GM12878 (cell line): ENCODE measurements around the gene M1AP. TPM values are rescaled to one million over a fixed set of nuclear protein-coding genes. Genes with fewer than 3 reads are reported as not detected.

ENCODE experiments used
- ATAC-seq: fragments of 200-7000 bp; cut with Tn5 transposase; 3 replicates; pipeline ENCODE4 v1.9.1; 2020; ENCODE audit warnings: mild to moderate bottlenecking, moderate library complexity
- BruUV-seq: library from RNA; stranded (reverse); fragments of 400-500 nt; replicated peaks from 2 replicates; lab custom pipeline; 2021; lab: Mats Ljungman, UMichigan
- CTCF ChIA-PET: fragments of 300-600 bp; sonication (Branson Sonifier 250); formaldehyde crosslinking; extraction: SDS; loops from one replicate; lab custom pipeline; 2021; ENCODE audit warnings: inconsistent platforms; lab: Yijun Ruan, JAX
- POLR2A ChIA-PET: fragments of 350-600 bp; formaldehyde crosslinking; extraction: SDS; loops from one replicate; lab custom pipeline; 2021; ENCODE audit warnings: inconsistent platforms; lab: Charles Lee
- RAD21 ChIA-PET: fragments of 300-600 bp; sonication (Branson Sonifier 250); formaldehyde crosslinking; loops from one replicate; lab custom pipeline; 2023; ENCODE audit warnings: antibody characterized with exemption; ENCODE audit not compliant: unreplicated experiment; lab: Charles Lee
- SMC1A ChIA-PET: fragments of 300-600 bp; sonication (Branson Sonifier 250); formaldehyde crosslinking; loops from one replicate; lab custom pipeline; 2023; ENCODE audit not compliant: unreplicated experiment, uncharacterized antibody; lab: Charles Lee
- DNase-seq: peaks from one replicate; pipeline ENCODE4 v3.0.0-alpha.2; 2011; ENCODE audit warnings: low read depth, low spot score
- FAIRE-seq: peaks from 3 replicates; lab custom pipeline; 2011; peaks lifted over from hg19 to GRCh38; lab: Jason Lieb, UNC
- H2AFZ ChIP-seq: 2 replicates; pipeline ENCODE4 v1.6.0; 2011; ENCODE audit warnings: low read depth, low read length, control low read depth; ENCODE audit not compliant: control insufficient read depth
- H3K27ac ChIP-seq: 2 replicates; pipeline ENCODE4 v1.5.1; 2011; ENCODE audit warnings: control low read depth; ENCODE audit not compliant: control insufficient read depth, insufficient read depth
- H3K27me3 ChIP-seq, 2 experiments: replicated peaks in 1 of 2; 2 replicates each; pipeline versions ENCODE4 v1.6.0 to v1.6.1; 2011; ENCODE audit warnings: low read length in 1 of 2; ENCODE audit not compliant: control insufficient read depth in 2 of 2, insufficient read depth in 2 of 2
- H3K36me3 ChIP-seq, 2 experiments: 2 replicates each; pipeline ENCODE4 v1.5.1; 2011; ENCODE audit warnings: low read length in 1 of 2; ENCODE audit not compliant: control insufficient read depth in 2 of 2, insufficient read depth in 2 of 2
- H3K4me1 ChIP-seq: 2 replicates; pipeline ENCODE4 v1.6.1; 2011; ENCODE audit warnings: mild to moderate bottlenecking, low read length, moderate library complexity, mixed read lengths; ENCODE audit not compliant: control insufficient read depth, insufficient read depth
- H3K4me2 ChIP-seq: 2 replicates; pipeline ENCODE4 v1.6.0; 2011; ENCODE audit warnings: control low read depth; ENCODE audit not compliant: control insufficient read depth, insufficient read depth
- H3K4me3 ChIP-seq: fragments of 200-600 bp; sonication (generic); 2 replicates; pipeline ENCODE4 v1.5.1; 2016
- H3K79me2 ChIP-seq: 2 replicates; pipeline ENCODE4 v1.6.0; 2011; ENCODE audit warnings: low read length; ENCODE audit not compliant: control insufficient read depth, insufficient read depth
- H3K9ac ChIP-seq: 2 replicates; pipeline ENCODE4 v1.8.0; 2011; ENCODE audit warnings: low read length, control low read depth, mixed read lengths; ENCODE audit not compliant: control insufficient read depth, insufficient read depth
- H3K9me3 ChIP-seq: replicated peaks from 3 replicates; pipeline ENCODE4 v1.5.1; 2011; ENCODE audit warnings: mild to moderate bottlenecking, low read length; ENCODE audit not compliant: control insufficient read depth, insufficient read depth
- H4K20me1 ChIP-seq: 2 replicates; pipeline ENCODE4 v1.6.0; 2011; ENCODE audit not compliant: control insufficient read depth, insufficient read depth
- CUX1 ChIP-seq: IDR thresholded peaks from 2 replicates; pipeline ENCODE4 v1.6.1; 2012; ENCODE audit warnings: improper control_type of control experiment, low read depth, low read length; ENCODE audit not compliant: insufficient replicate concordance
- IKZF1 ChIP-seq: fragments of 450-650 bp; conservative IDR thresholded peaks from 2 replicates; pipeline ENCODE4 v1.6.1; 2017; ENCODE audit warnings: antibody characterized with exemption, mild to moderate bottlenecking
- MEF2B ChIP-seq: fragments of 450-650 bp; IDR thresholded peaks from 2 replicates; pipeline ENCODE4 v1.6.1; 2018; ENCODE audit warnings: mild to moderate bottlenecking, moderate library complexity; ENCODE audit not compliant: partially characterized antibody, poor library complexity, severe bottlenecking
- NR2F1 ChIP-seq: fragments of 450-650 bp; conservative IDR thresholded peaks from 2 replicates; pipeline ENCODE4 v1.6.1; 2017; ENCODE audit warnings: mild to moderate bottlenecking
- SIN3A ChIP-seq: IDR thresholded peaks from 2 replicates; pipeline ENCODE4 v1.6.1; 2012; ENCODE audit warnings: low read depth, low read length, improper control_type of control experiment
- SP1 ChIP-seq: IDR thresholded peaks from one replicate; pipeline ENCODE4 v1.6.1; 2011; ENCODE audit warnings: low read depth, low read length
- TARDBP ChIP-seq: IDR thresholded peaks from 2 replicates; pipeline ENCODE4 v1.6.1; 2016; ENCODE audit warnings: borderline replicate concordance
- TBL1XR1 ChIP-seq: IDR thresholded peaks from 2 replicates; pipeline ENCODE4 v1.6.1; 2012; ENCODE audit warnings: low read depth, low read length, improper control_type of control experiment
- USF2 ChIP-seq: IDR thresholded peaks from 2 replicates; pipeline ENCODE4 v1.6.1; 2011; ENCODE audit warnings: low read depth, low read length, improper control_type of control experiment, borderline replicate concordance
- WGBS: methylation state at CpG from one replicate; pipeline ENCODE4 v1.1.6; 2016; ENCODE audit warnings: low lambda C conversion rate; ENCODE audit not compliant: insufficient replicate concordance, insufficient coverage; ENCODE audit errors: missing lambda C conversion rate; 5-methylcytosine and 5-hydroxymethylcytosine counted together
- in situ Hi-C: fragments of 300-500 bp; cut with MboI; formaldehyde crosslinking; loops from 9 replicates; pipeline ENCODE4 v1.14.3; 2018; ENCODE audit warnings: mixed read lengths
- intact Hi-C: fragments of 100-400 bp; cut with micrococcal nuclease; formaldehyde crosslinking; loops from one replicate; pipeline ENCODE4 v1.14.2; 2022; ENCODE audit not compliant: unreplicated experiment
- polyA plus RNA-seq, 11 experiments: library from polyadenylated mRNA; depleted of rRNA in 4 of 11; unstranded in 6 of 11; stranded (reverse) in 5 of 11; fragments of >200 nt; fragmentation: Nextera tagmentation in 4 of 11; fragmentation: Illumina TruSeq in 1 of 11; extraction: Ambion mirVana in 4 of 11; extraction: Trizol in 1 of 11; gene quantifications; 1 replicate in 1 of 11; 2 replicates in 10 of 11; pipeline versions ENCODE4 v1.2.1 to v1.2.3, GENCODE V29; 2011 to 2016; ENCODE audit warnings: inconsistent platforms in 2 of 11, missing spikeins in 2 of 11, low read depth in 1 of 11
- total RNA-seq, 4 experiments: library from RNA; depleted of rRNA in 3 of 4; stranded (reverse); fragments of >200 nt in 3 of 4; fragmentation: Illumina TruSeq in 1 of 4; extraction: Trizol in 1 of 4; gene quantifications; 2 replicates each; pipeline versions ENCODE4 v1.2.1 to v1.2.3, GENCODE V29; 2013 to 2021

Gene M1AP
- total and polyA plus RNA-seq, 10 of the 15 experiments (the other 5 are each of a cell fraction or from before 2014, with no cell fraction given), result 0.04 to 0.32 (median 0.16) TPM; not detected in 4

- Histone ChIP-seq H3K79me2 (no peaks in the 10 kb centered on the region), H3K27ac (no peak overlapping the region), H3K27me3 (no peaks in the 10 kb centered on the region), H3K4me3 (no peak overlapping the region), H3K9me3 (no peaks in the 10 kb centered on the region), H3K4me2 (no peak overlapping the region), H3K36me3 (no peaks in the 10 kb centered on the region), H4K20me1 (no peaks in the 10 kb centered on the region), H3K4me1 (peaks cover 65% of the 10 kb centered on the region), H2AFZ (no peak overlapping the region), H3K9ac (no peak overlapping the region)
- DNase-seq (no peak), FAIRE-seq (no peak), ATAC-seq (no peak)
- ChIA-PET POLR2A (interaction anchor here (0.6 to 25.0 kb wide), 7 partner anchors 9 to 357 kb away, joined by 3 to 441 read pairs (median 8); partner anchors contain the start of genes DOK1, HTRA2 and LOXL3), SMC1A (interaction anchor here (1.3 to 16.6 kb wide), 9 partner anchors 9 to 92 kb away, joined by 3 to 371 read pairs (median 14); partner anchors contain the start of genes AUP1, CCDC142, HTRA2 and TTC31), CTCF (interaction anchor here (0.6 to 17.4 kb wide), 9 partner anchors 8 to 626 kb away, joined by 3 to 281 read pairs (median 6); partner anchors contain the start of genes AUP1 and HTRA2), RAD21 (interaction anchor here (1.1 to 10.3 kb wide), 6 partner anchors 8 to 92 kb away, joined by 3 to 152 read pairs (median 27); partner anchors contain the start of genes CCDC142 and TTC31)
- no TSS peak for BruUV-seq
- no peak for TF ChIP-seq TARDBP
- no peak for TF ChIP-seq SP1
- no peak for TF ChIP-seq CUX1
- no peak for TF ChIP-seq MEF2B
- TF ChIP-seq USF2, result no peak
- TF ChIP-seq SIN3A, result no peak
- TF ChIP-seq NR2F1, result no peak
- TF ChIP-seq IKZF1, result no peak
- no peak for TF ChIP-seq TBL1XR1
- WGBS, result 76% methylated on average over 4 of the region's 4 CpGs
- intact Hi-C loops (no loop called here), in situ Hi-C loops (no loop called here)
Observed at GRCh38 chr2:74575320-74575719, 72.8 kb downstream of the M1AP start.
